Peyer's patch (tissue), 4 donors: ENCODE measurements around the gene EDRF1.

Source experiments
- CTCF ChIP-seq, 6 experiments: fragments of 450-650 bp in 4 of 6; fragments of 200-600 bp in 2 of 6; sonication (generic) in 1 of 6; IDR thresholded peaks; one replicate each; pipeline ENCODE4 v1.5.1; 2017 to 2019; ENCODE audit warnings: antibody characterized with exemption in 6 of 6, mild to moderate bottlenecking in 3 of 6, moderate library complexity in 1 of 6
- POLR2A ChIP-seq, 2 donors: fragments of 450-650 bp; IDR thresholded peaks; one replicate each; pipeline ENCODE4 v1.5.1; 2017; ENCODE audit warnings: antibody characterized with exemption in 2 of 2, mild to moderate bottlenecking in 2 of 2, moderate library complexity in 2 of 2

- TF ChIP-seq POLR2A (IDR thresholded peaks at IDR 0.05) (no peak), CTCF (IDR thresholded peaks at IDR 0.05) (no peak)
These were observed 51.3 kb downstream of the EDRF1 start for GRCh38 chr10:125770844-125771243.
